DMS53 (cell line): ENCODE measurements around the gene HSPG2.
"Not testable (repeated sequence)": the region's sequence is repeated elsewhere in the genome, so short reads cannot be mapped to it uniquely, and the experiment has no call there.

Experiments used
- DNase-seq: peaks from one replicate; lab custom pipeline; 2025; lab: John Stamatoyannopoulos, UW

HSPG2 gene

GRCh38 chr1:21912038-21912758, 24.9 kb downstream of the HSPG2 start:
- DNase-seq: no peak

- no peak for DNase-seq
Observed at GRCh38 chr1:21911205-21912001, 25.7 kb downstream of the HSPG2 start.

GRCh38 chr1:21910558-21911204, 26.4 kb downstream of the HSPG2 start:
- DNase-seq: no peak

- DNase-seq: no peak
Observed at GRCh38 chr1:21909787-21910503, 27.2 kb downstream of the HSPG2 start.

- DNase-seq: no peak
Observed at GRCh38 chr1:21909286-21909759, 27.8 kb downstream of the HSPG2 start.

GRCh38 chr1:21907737-21908534, 29.2 kb downstream of the HSPG2 start:
- DNase-seq: not testable (repeated sequence)

- DNase-seq: no peak
Observed at GRCh38 chr1:21907079-21907418, 30.1 kb downstream of the HSPG2 start.

GRCh38 chr1:21906173-21907078, 30.7 kb downstream of the HSPG2 start:
- DNase-seq: no peak

GRCh38 chr1:21904704-21905520, 32.2 kb downstream of the HSPG2 start:
- peak; percentile 33 for DNase-seq

- DNase-seq: peak; percentile 23
Observed at GRCh38 chr1:21904454-21904703, 32.7 kb downstream of the HSPG2 start.

- no peak for DNase-seq
Observed at GRCh38 chr1:21903638-21904453, 33.3 kb downstream of the HSPG2 start.

- DNase-seq: no peak
Observed at GRCh38 chr1:21902026-21903012, 34.8 kb downstream of the HSPG2 start.

- DNase-seq: no peak
Observed at GRCh38 chr1:21901473-21901847, 35.6 kb downstream of the HSPG2 start.

- no peak for DNase-seq
Observed at GRCh38 chr1:21900766-21901472, 36.2 kb downstream of the HSPG2 start.

GRCh38 chr1:21899987-21900386, 37.1 kb downstream of the HSPG2 start:
- no peak for DNase-seq

GRCh38 chr1:21899267-21899810, 37.8 kb downstream of the HSPG2 start:
- no peak for DNase-seq
